Measurements from ENCODE around the gene FKBP10.

FKBP10 gene

GRCh38 chr17:41868568-41868967 is 55.8 kb downstream of the FKBP10 start:
- peaks cover 3% of the 10 kb centered on the region for H3K4me1 Mint-ChIP-seq
- H3K27ac Mint-ChIP-seq = peak overlapping the region; percentile 76
- H3K27me3 Mint-ChIP-seq (ENCODE audit: low read depth, poor library complexity) = no peaks in the 10 kb centered on the region
- DNase-seq = no peak
- H3K4me3 Mint-ChIP-seq = no peak overlapping the region
- H3K36me3 Mint-ChIP-seq (ENCODE audit: low read depth) = peaks cover 71% of the 10 kb centered on the region
- no peak for TF ChIP-seq CTCF (IDR thresholded peaks at IDR 0.05)
- no peaks in the 10 kb centered on the region for H3K9me3 Mint-ChIP-seq

DNA sequence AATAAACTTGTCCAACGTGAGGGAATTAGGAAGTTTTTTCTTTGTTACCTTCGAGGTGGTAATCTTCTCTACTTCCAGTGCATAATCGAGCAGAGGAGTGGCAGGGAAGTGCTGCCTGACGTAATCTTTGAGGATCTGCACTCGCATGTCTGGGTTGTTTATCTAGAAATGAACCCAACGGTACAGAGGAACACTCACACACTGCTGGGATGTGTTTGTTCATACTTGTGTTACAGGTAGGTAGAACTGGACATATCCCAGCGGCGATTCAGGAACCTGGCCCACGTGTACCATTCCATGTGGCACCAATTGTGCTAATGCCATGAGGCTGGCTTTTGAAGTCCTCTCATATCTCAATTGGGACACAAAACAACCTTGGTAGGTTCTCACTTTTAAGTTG is 56.6 kb downstream of the FKBP10 start:
- Mint-ChIP-seq H3K4me3 (no peak overlapping the region), H3K36me3 (ENCODE audit: low read depth) (peaks cover 78% of the 10 kb centered on the region), H3K27ac (no peak overlapping the region), H3K4me1 (peaks cover 3% of the 10 kb centered on the region), H3K9me3 (no peaks in the 10 kb centered on the region), H3K27me3 (ENCODE audit: low read depth, poor library complexity) (no peaks in the 10 kb centered on the region)
- no peak for TF ChIP-seq CTCF (IDR thresholded peaks at IDR 0.05)
- no peak for DNase-seq

GRCh38 chr17:41870097-41870496 is 57.3 kb downstream of the FKBP10 start:
- H3K27ac Mint-ChIP-seq = no peak overlapping the region
- H3K36me3 Mint-ChIP-seq (ENCODE audit: low read depth) = peaks cover 84% of the 10 kb centered on the region
- H3K4me3 Mint-ChIP-seq = no peak overlapping the region
- H3K4me1 Mint-ChIP-seq = peaks cover 3% of the 10 kb centered on the region
- H3K9me3 Mint-ChIP-seq = peaks cover 5% of the 10 kb centered on the region
- no peak for DNase-seq
- TF ChIP-seq CTCF (IDR thresholded peaks at IDR 0.05) = no peak
- H3K27me3 Mint-ChIP-seq (ENCODE audit: low read depth, poor library complexity) = no peaks in the 10 kb centered on the region

- Mint-ChIP-seq H3K36me3 (ENCODE audit: low read depth) (peaks cover 84% of the 10 kb centered on the region), H3K4me1 (peaks cover under 1% of the 10 kb centered on the region), H3K9me3 (peaks cover 6% of the 10 kb centered on the region), H3K4me3 (no peak overlapping the region), H3K27me3 (ENCODE audit: low read depth, poor library complexity) (no peaks in the 10 kb centered on the region), H3K27ac (peak overlapping the region; percentile 68)
- no peak for DNase-seq
- TF ChIP-seq CTCF (IDR thresholded peaks at IDR 0.05) = no peak
Observed at GRCh38 chr17:41870627-41871026, 57.8 kb downstream of the FKBP10 start.

GRCh38 chr17:41871789-41872188 is 59.0 kb downstream of the FKBP10 start:
- Mint-ChIP-seq H3K27ac (peak overlapping the region; percentile 48), H3K4me3 (no peak overlapping the region), H3K4me1 (no peaks in the 10 kb centered on the region), H3K9me3 (peaks cover 12% of the 10 kb centered on the region), H3K27me3 (ENCODE audit: low read depth, poor library complexity) (no peaks in the 10 kb centered on the region), H3K36me3 (ENCODE audit: low read depth) (peaks cover 90% of the 10 kb centered on the region)
- no peak for TF ChIP-seq CTCF (IDR thresholded peaks at IDR 0.05)
- no peak for DNase-seq
